GM21526 (cell line): Measurements from ENCODE around the gene ADGRB3.

Experiments used
- ATAC-seq: cut with Tn5 transposase; IDR thresholded peaks from one replicate; pipeline ENCODE4 v1.9.1; 2021; ENCODE audit warnings: moderate library complexity; ENCODE audit not compliant: unreplicated experiment, low FRiP score

Gene ADGRB3

GRCh38 chr6:68634726-68635411 lies at the start of gene ADGRB3:
TSS of gene ADGRB3 (plus strand) at chr6:68635282. CDS start at chr6:68638676, 3,394 bp downstream.
- ATAC-seq: peak; percentile 79

DNA sequence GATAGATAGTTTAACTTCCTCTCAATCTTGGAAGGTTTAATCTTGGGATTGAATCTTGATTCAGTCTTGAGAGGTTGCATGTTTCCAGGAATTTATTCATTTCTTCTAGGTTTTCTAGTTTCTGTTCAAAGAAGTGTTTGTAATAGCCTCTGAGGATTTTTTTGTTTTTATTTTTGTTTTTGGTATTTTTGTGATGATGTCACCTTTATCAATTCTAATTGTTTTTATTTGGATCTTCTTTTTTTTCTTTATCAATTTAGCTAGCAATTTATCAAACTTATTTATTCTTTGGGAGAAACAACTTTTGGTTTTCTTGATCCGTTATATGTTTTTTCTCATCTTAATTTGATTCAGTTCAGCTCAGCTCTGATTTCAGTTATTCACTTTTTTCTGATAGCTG lies 41.5 kb upstream of the ADGRB3 start:
- no peak for ATAC-seq

- no peak for ATAC-seq
Measured at GRCh38 chr6:68597642-68598041, 37.4 kb upstream of the ADGRB3 start.

GRCh38 chr6:68615938-68616337 lies 19.1 kb upstream of the ADGRB3 start:
- ATAC-seq: no peak

DNA sequence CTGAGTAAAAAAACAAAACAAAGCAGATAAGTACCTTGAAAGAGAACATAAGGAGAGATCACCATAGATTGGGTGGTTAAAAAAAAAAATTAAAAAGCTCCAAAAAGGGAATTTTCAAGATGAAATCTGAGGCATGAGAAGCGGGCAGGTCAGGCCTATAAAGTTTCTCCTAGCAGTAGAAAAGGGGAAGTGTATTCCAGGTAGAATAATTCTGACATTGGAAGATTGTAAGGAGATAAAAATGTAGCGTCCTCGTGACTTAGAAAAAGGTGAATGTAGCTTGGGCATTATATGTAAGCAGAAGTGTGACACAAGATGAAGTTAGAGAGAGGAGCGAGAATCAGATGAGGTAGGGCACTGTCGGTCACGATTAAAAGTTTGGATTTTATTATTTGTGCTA lies 9.1 kb upstream of the ADGRB3 start:
- ATAC-seq: no peak

DNA sequence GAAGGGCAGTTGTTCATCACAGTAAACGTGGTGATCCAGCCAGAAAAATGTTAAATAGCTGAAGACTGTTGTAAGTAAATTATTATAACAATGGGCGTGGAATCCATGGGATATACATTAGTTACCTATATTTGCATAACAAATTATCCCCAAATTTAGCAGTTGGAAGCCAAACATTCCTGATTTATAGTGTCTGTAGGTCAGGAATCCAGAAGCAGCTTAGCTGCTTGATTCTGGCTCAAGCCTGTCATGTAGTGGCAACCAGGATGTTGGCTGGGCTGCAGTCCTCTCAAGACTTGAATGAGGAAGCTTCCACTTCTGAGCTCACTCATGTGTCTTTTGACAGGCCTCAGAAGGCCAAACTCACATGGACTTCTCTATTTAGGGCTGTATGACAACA lies 6.9 kb upstream of the ADGRB3 start:
- no peak for ATAC-seq

DNA sequence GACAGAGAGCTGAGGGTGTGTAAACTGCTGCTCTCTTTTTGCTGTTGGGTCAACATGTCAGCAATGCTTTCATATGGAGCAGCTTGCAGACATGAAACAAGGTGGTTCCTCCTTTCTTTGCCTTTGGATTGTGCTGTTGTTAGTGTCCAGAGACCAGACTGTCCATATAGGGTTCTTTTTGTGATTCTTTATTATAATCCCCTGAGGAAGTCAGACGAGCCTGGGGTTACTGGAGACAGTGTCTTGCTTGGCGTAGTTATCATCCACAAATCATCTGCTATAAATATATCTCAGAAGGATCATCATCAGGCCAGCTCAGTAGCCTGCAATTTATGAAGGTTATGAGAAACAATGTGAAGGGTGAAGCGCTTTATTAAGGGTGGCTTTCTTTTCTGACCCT lies 2.3 kb upstream of the ADGRB3 start:
- no peak for ATAC-seq

GRCh38 chr6:68633281-68633971 lies 1.7 kb upstream of the ADGRB3 start:
- ATAC-seq: no peak

DNA sequence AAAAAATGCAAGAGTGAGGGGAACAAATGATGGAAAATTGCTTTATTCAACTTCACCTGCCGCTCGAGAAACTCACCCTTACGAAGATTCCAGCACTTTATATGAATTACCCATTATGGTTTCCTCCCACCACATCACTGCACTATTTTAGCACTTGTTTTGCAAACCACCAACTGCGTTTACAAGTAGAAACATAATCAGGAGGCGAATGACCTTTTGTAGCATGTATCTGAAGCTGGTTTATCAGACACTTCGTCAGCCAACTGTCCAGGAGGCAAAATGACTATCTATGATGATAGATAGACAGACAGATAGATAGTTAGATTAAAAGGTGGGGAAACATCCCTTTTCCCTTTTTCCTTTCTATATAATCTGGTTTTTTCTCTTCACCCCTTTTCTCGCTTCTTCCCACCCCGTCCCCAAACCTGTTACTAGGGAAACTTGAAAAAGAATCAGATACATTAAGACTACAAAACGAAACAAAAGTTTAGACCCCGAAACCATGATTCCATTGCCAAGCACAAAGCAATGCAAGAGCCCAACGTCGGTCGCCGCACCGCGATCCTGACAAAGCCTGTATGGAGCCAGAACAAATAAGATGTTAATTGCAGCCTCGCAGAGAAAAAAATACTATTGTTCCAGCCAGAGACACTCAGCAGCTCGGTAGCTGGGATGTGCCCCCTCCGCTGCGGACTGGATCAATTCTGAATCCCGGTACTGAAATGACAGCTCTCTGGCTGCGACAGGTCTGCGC lies 933 bp upstream of the ADGRB3 start:
- no peak for ATAC-seq

DNA sequence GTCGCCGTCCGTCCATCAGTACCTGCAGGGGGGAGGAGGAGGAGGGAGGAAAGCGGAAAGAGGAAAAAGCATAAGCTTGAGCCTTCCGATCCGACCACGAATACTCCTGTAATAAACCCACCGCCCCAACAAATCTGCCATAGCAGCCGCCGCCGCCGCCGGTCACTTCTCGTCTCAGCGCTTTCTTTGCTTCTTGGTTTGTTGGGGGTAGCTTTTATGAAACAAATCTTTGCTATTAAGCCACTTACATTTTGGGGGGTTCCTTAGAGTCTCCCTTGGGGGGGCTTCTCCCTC lies 277 bp downstream of the ADGRB3 start:
- peak; percentile 12 for ATAC-seq

GRCh38 chr6:68635706-68636513 lies 828 bp downstream of the ADGRB3 start:
- ATAC-seq: no peak

DNA sequence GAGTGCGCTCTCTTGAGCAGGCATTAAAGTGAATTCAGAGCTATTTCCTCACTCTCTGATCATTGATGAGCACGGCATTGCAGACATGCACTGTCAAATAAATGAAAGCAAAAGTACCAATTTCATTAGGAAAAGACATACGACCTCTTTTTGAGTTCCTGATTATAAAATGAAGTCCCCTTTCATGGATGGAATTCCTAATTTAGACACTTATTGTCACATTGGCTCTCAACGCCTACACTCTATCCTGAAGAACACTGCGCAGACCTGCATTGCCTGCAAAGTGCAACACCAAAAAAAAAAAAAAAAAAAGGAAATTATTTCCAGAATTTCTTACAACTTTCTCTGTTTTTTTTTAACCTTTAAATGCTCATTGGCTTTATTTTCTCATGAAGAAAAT lies 1.6 kb downstream of the ADGRB3 start:
- ATAC-seq: no peak

GRCh38 chr6:68637071-68637470 lies 2.0 kb downstream of the ADGRB3 start:
- ATAC-seq: no peak

DNA sequence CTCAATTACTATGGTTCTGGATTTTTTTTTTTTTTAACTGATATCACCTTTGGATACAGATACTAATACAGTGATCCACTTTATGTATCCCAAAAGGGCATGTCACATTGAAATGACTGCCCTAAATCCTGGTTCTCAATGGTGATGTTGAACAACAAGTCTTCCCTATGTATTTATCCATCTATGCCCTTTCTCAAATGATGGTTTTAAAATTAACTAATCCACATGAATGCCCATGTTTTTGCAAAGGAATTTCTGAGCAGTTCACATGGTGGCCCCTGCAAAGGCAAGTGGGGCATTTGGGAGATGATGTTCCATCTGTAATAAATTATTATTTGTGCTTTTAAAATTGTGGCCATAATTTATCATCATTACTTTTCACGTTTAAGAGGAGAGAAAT lies 2.7 kb downstream of the ADGRB3 start:
- no peak for ATAC-seq

- no peak for ATAC-seq
Measured at GRCh38 chr6:68638230-68638900, 3.3 kb downstream of the ADGRB3 start.

DNA sequence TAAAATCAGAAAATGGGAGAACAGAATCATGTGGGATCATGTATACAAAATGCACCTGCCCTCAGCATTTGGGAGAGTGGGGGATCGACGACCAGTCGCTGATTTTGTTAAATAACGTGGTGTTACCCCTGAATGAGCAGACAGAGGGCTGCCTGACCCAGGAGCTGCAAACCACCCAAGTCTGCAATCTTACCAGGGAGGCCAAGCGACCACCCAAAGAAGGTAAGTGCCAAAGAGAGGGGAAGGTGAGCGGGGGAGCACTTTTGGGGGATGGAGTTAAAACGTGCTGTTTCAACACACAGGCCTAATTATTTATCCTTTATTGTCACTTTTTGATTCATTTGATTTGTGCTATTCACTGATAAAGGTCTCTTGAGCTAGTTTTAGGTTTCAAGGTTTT lies 4.1 kb downstream of the ADGRB3 start:
- no peak for ATAC-seq

GRCh38 chr6:68639826-68640490 lies 4.9 kb downstream of the ADGRB3 start:
- ATAC-seq: no peak

GRCh38 chr6:68640491-68640835 lies 5.4 kb downstream of the ADGRB3 start:
- no peak for ATAC-seq

DNA sequence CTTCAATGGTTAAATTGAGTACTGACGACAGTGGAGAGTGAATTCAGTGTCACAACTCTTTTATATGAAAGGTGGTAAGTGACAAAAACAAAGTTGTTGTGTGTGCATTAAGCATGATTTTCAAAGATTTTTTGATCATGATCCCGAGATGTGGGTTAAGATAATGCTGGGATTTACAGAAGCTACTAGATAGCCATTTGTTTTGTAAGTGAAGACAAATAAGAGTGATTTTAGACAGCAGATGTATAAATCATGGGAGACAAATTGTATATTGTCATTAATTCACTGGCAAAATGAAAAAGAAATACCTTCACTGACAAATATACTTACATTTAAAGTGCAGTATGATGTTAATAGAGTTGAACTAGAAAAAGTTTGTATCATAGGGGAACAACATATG lies 6.1 kb downstream of the ADGRB3 start:
- ATAC-seq: no peak

DNA sequence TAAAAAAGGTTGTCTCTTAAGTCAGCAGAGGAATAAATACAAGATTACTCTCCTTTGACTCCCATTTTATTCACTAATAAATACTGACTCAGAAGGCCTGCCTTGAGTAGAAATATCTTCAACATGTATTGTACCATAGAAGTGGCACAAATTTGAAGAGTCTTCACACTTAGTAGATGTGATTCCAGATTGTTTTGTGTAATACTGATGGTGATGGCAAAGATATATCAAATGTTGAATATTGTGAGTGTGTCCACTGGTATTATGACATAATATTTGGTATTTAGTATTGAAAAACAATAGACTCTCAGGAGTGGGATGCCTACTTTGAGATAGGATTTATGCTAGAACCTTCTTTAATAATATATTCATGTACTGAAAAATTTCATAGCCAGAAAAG lies 7.0 kb downstream of the ADGRB3 start:
- ATAC-seq: no peak
